CD4-positive, CD25-positive, alpha-beta regulatory T cell (primary cell): Measurements from ENCODE around the gene AP3S1. TPM values are rescaled to one million over a fixed set of nuclear protein-coding genes. Genes with fewer than 3 reads are reported as not detected.
"Not testable (repeated sequence)": the region's sequence is repeated elsewhere in the genome, so short reads cannot be mapped to it uniquely, and the experiment has no call there.

Experiments used
- ATAC-seq, 2 donors: fragments of 150-1000 bp; cut with Tn5 transposase; one replicate each; pipeline ENCODE4 v1.10.0; 2021; ENCODE audit warnings: low read depth in 2 of 2, moderate number of reproducible peaks in 2 of 2, moderate library complexity in 1 of 2
- DNase-seq, 3 donors: peaks; one replicate each; pipeline versions ENCODE4 v3.0.0 to v3.0.0-alpha.2; 2012 to 2022; ENCODE audit warnings: mixed read lengths in 1 of 3
- H3K27ac ChIP-seq: one replicate; pipeline ENCODE4 v1.7.0; 2013; ENCODE audit warnings: mild to moderate bottlenecking, low read length; ENCODE audit not compliant: insufficient read depth, poor library complexity, severe bottlenecking
- H3K27me3 ChIP-seq: one replicate; pipeline ENCODE4 v1.7.0; 2013; ENCODE audit warnings: low read length; ENCODE audit not compliant: control insufficient read depth, insufficient read depth
- H3K36me3 ChIP-seq: one replicate; pipeline ENCODE4 v1.7.0; 2013; ENCODE audit warnings: mild to moderate bottlenecking, low read length, moderate library complexity; ENCODE audit not compliant: control insufficient read depth, insufficient read depth
- H3K4me1 ChIP-seq: 2 replicates; pipeline ENCODE4 v1.7.0; 2013; ENCODE audit warnings: mild to moderate bottlenecking, low read length; ENCODE audit not compliant: insufficient read depth, control insufficient read depth, poor library complexity, severe bottlenecking
- H3K4me3 ChIP-seq: one replicate; pipeline ENCODE4 v1.7.0; 2013; ENCODE audit warnings: low read depth, mild to moderate bottlenecking, low read length, moderate library complexity
- H3K9me3 ChIP-seq, 2 experiments: 1 replicate in 1 of 2; 2 replicates in 1 of 2; pipeline ENCODE4 v1.7.0; 2013; ENCODE audit warnings: low read length in 2 of 2, mild to moderate bottlenecking in 1 of 2, moderate library complexity in 1 of 2; ENCODE audit not compliant: control insufficient read depth in 2 of 2
- H3K27ac Mint-ChIP-seq, 3 donors: one replicate each; pipeline ENCODE4 v1.8.0; 2020 to 2022; ENCODE audit warnings: mild to moderate bottlenecking in 3 of 3, mixed read lengths in 3 of 3, moderate library complexity in 2 of 3
- H3K27me3 Mint-ChIP-seq: one replicate; pipeline ENCODE4 v1.8.0; 2022; ENCODE audit warnings: mild to moderate bottlenecking, mixed read lengths
- H3K36me3 Mint-ChIP-seq: one replicate; pipeline ENCODE4 v1.8.0; 2020; ENCODE audit warnings: mixed read lengths
- H3K4me1 Mint-ChIP-seq, 4 donors: one replicate each; pipeline ENCODE4 v1.8.0; 2020 to 2022; ENCODE audit warnings: mixed read lengths in 4 of 4, mild to moderate bottlenecking in 1 of 4
- H3K4me3 Mint-ChIP-seq, 4 donors: one replicate each; pipeline ENCODE4 v1.8.0; 2020 to 2022; ENCODE audit warnings: mild to moderate bottlenecking in 4 of 4, mixed read lengths in 4 of 4, moderate library complexity in 3 of 4
- H3K9me3 Mint-ChIP-seq, 7 donors: one replicate each; pipeline ENCODE4 v1.8.0; 2020 to 2022; ENCODE audit warnings: mixed read lengths in 7 of 7, mild to moderate bottlenecking in 3 of 7, moderate library complexity in 2 of 7
- polyA plus RNA-seq, 4 donors: library from polyadenylated mRNA; unstranded; fragments of 300-500 nt; fragmentation: Illumina TruSeq; gene quantifications; one replicate each; pipeline ENCODE4 v1.2.3, GENCODE V29; 2021
- total RNA-seq: library from RNA; stranded (reverse); gene quantifications from one replicate; pipeline ENCODE4 v1.2.3, GENCODE V29; 2022

Gene AP3S1
- total and polyA plus RNA-seq, 5 donors from 2014 or later = 39.5 to 77.5 (median 62.1) TPM

GRCh38 chr5:115806986-115807653, 34.6 kb upstream of the AP3S1 start:
- Mint-ChIP-seq H3K27me3 (peaks cover 48% of the 10 kb centered on the region), H3K9me3 (no peaks in the 10 kb centered on the region), H3K36me3 (no peaks in the 10 kb centered on the region), H3K27ac (peak overlapping the region in 1 of 3 donors; percentile 50), H3K4me3 (no peak overlapping the region), H3K4me1 (no peaks in the 10 kb centered on the region)
- Histone ChIP-seq H3K36me3 (no peaks in the 10 kb centered on the region), H3K27me3 (peaks cover 6% of the 10 kb centered on the region), H3K4me1 (no peaks in the 10 kb centered on the region), H3K9me3 (no peaks in the 10 kb centered on the region), H3K4me3 (no peak overlapping the region), H3K27ac (no peak overlapping the region)
- peak in 1 of 3 donors; percentile 29 for DNase-seq
- no peak for ATAC-seq

GRCh38 chr5:115807654-115808052, 34.1 kb upstream of the AP3S1 start:
- H3K27me3 ChIP-seq = peaks cover 6% of the 10 kb centered on the region
- peaks cover 45% of the 10 kb centered on the region for H3K27me3 Mint-ChIP-seq
- H3K4me3 Mint-ChIP-seq = no peak overlapping the region
- H3K36me3 Mint-ChIP-seq = no peaks in the 10 kb centered on the region
- H3K4me1 ChIP-seq = no peaks in the 10 kb centered on the region
- H3K27ac Mint-ChIP-seq = peak overlapping the region in 1 of 3 donors; percentile 50
- no peaks in the 10 kb centered on the region for H3K4me1 Mint-ChIP-seq
- H3K36me3 ChIP-seq = no peaks in the 10 kb centered on the region
- no peak overlapping the region for H3K27ac ChIP-seq
- ATAC-seq (no peak), DNase-seq (no peak)
- H3K9me3 ChIP-seq = no peaks in the 10 kb centered on the region
- no peak overlapping the region for H3K4me3 ChIP-seq
- no peaks in the 10 kb centered on the region for H3K9me3 Mint-ChIP-seq

GRCh38 chr5:115808066-115808465, 33.7 kb upstream of the AP3S1 start:
- H3K36me3 ChIP-seq, H3K4me3 Mint-ChIP-seq, H3K4me3 ChIP-seq, H3K36me3 Mint-ChIP-seq, H3K27ac ChIP-seq, H3K27me3 ChIP-seq, H3K27ac Mint-ChIP-seq, H3K9me3 ChIP-seq, ATAC-seq, H3K4me1 Mint-ChIP-seq, H3K9me3 Mint-ChIP-seq, H3K4me1 ChIP-seq, DNase-seq: not testable (repeated sequence)
- peaks cover 41% of the 10 kb centered on the region for H3K27me3 Mint-ChIP-seq

- no peaks in the 10 kb centered on the region for H3K36me3 Mint-ChIP-seq
- H3K4me3 Mint-ChIP-seq = no peak overlapping the region
- no peak overlapping the region for H3K27ac Mint-ChIP-seq
- ATAC-seq = no peak
- peak in 1 of 3 donors; percentile 33 for DNase-seq
- H3K27ac ChIP-seq = no peak overlapping the region
- H3K4me3 ChIP-seq = no peak overlapping the region
- H3K36me3 ChIP-seq = no peaks in the 10 kb centered on the region
- H3K9me3 Mint-ChIP-seq = peaks cover 0 to 1% (median 0%) of the 10 kb centered on the region in 7 donors
- H3K4me1 Mint-ChIP-seq = peaks cover 0 to 6% (median 2%) of the 10 kb centered on the region in 4 donors
- H3K27me3 ChIP-seq = peaks cover 22% of the 10 kb centered on the region
- no peaks in the 10 kb centered on the region for H3K4me1 ChIP-seq
- peaks cover 55% of the 10 kb centered on the region for H3K27me3 Mint-ChIP-seq
- H3K9me3 ChIP-seq = no peaks in the 10 kb centered on the region
Measured at GRCh38 chr5:115809946-115810345, 31.8 kb upstream of the AP3S1 start.

GRCh38 chr5:115810761-115811160, 31.0 kb upstream of the AP3S1 start:
- peaks cover 2% of the 10 kb centered on the region for H3K4me1 ChIP-seq
- no peaks in the 10 kb centered on the region for H3K36me3 Mint-ChIP-seq
- peaks cover 24% of the 10 kb centered on the region for H3K27me3 ChIP-seq
- H3K9me3 ChIP-seq = no peaks in the 10 kb centered on the region
- H3K36me3 ChIP-seq = no peaks in the 10 kb centered on the region
- H3K4me1 Mint-ChIP-seq = peaks cover 0 to 12% (median 8%) of the 10 kb centered on the region in 4 donors
- no peak overlapping the region for H3K4me3 ChIP-seq
- no peak for ATAC-seq
- no peak for DNase-seq
- H3K9me3 Mint-ChIP-seq = peaks cover 0 to 1% (median 0%) of the 10 kb centered on the region in 7 donors
- H3K27ac Mint-ChIP-seq = no peak overlapping the region
- no peak overlapping the region for H3K27ac ChIP-seq
- peaks cover 56% of the 10 kb centered on the region for H3K27me3 Mint-ChIP-seq
- H3K4me3 Mint-ChIP-seq = no peak overlapping the region

GRCh38 chr5:115811406-115811805, 30.3 kb upstream of the AP3S1 start:
- Mint-ChIP-seq H3K27me3 (peaks cover 58% of the 10 kb centered on the region), H3K27ac (no peak overlapping the region)
- H3K27me3 ChIP-seq = peaks cover 24% of the 10 kb centered on the region

GRCh38 chr5:115812372-115812771, 29.4 kb upstream of the AP3S1 start:
- H3K27ac ChIP-seq = no peak overlapping the region
- Mint-ChIP-seq H3K4me3 (no peak overlapping the region), H3K4me1 (peaks cover 0 to 21% (median 8%) of the 10 kb centered on the region in 4 donors), H3K27ac (no peak overlapping the region), H3K27me3 (peaks cover 61% of the 10 kb centered on the region), H3K36me3 (no peaks in the 10 kb centered on the region), H3K9me3 (peaks cover 0 to 1% (median 0%) of the 10 kb centered on the region in 7 donors)
- ATAC-seq (no peak), DNase-seq (no peak)
- H3K36me3 ChIP-seq = no peaks in the 10 kb centered on the region
- peaks cover 27% of the 10 kb centered on the region for H3K27me3 ChIP-seq
- H3K4me3 ChIP-seq = no peak overlapping the region
- no peaks in the 10 kb centered on the region for H3K9me3 ChIP-seq
- H3K4me1 ChIP-seq = peaks cover 14% of the 10 kb centered on the region

More at GRCh38 chr5:115811406-115811805, 30.3 kb upstream of the AP3S1 start:
- Mint-ChIP-seq H3K4me1 (peaks cover 0 to 16% (median 8%) of the 10 kb centered on the region in 4 donors), H3K4me3 (no peak overlapping the region), H3K36me3 (no peaks in the 10 kb centered on the region), H3K9me3 (peaks cover 0 to 1% (median 0%) of the 10 kb centered on the region in 7 donors)
- H3K9me3 ChIP-seq = no peaks in the 10 kb centered on the region
- H3K4me1 ChIP-seq = peaks cover 9% of the 10 kb centered on the region
- DNase-seq (no peak), ATAC-seq (no peak)
- H3K4me3 ChIP-seq = no peak overlapping the region
- no peak overlapping the region for H3K27ac ChIP-seq
- no peaks in the 10 kb centered on the region for H3K36me3 ChIP-seq

GRCh38 chr5:115813719-115814118, 28.0 kb upstream of the AP3S1 start:
- H3K4me3 ChIP-seq = no peak overlapping the region
- DNase-seq = no peak
- peaks cover 36% of the 10 kb centered on the region for H3K27me3 ChIP-seq
- Mint-ChIP-seq H3K36me3 (no peaks in the 10 kb centered on the region), H3K4me3 (no peak overlapping the region), H3K27me3 (peaks cover 71% of the 10 kb centered on the region), H3K4me1 (peaks cover 0 to 21% (median 8%) of the 10 kb centered on the region in 4 donors), H3K27ac (no peak overlapping the region), H3K9me3 (peaks cover 0 to 3% (median 0%) of the 10 kb centered on the region in 7 donors)
- H3K4me1 ChIP-seq = peaks cover 14% of the 10 kb centered on the region
- ATAC-seq = no peak
- no peak overlapping the region for H3K27ac ChIP-seq
- H3K9me3 ChIP-seq = no peaks in the 10 kb centered on the region
- H3K36me3 ChIP-seq = no peaks in the 10 kb centered on the region
